RWPE1 (cell line): Measurements from ENCODE around the gene NMUR2.

Source experiments
- CTCF ChIA-PET: fragments of 350-600 bp; sonication (Branson Sonifier 250); formaldehyde crosslinking; extraction: SDS; loops from one replicate; lab custom pipeline; 2021; lab: Yijun Ruan, JAX
- POLR2A ChIA-PET: fragments of 400-600 bp; formaldehyde crosslinking; extraction: SDS; loops from one replicate; lab custom pipeline; 2020; ENCODE audit warnings: antibody characterized with exemption; ENCODE audit not compliant: low non-redundant PET; lab: Yijun Ruan, JAX
- DNase-seq: peaks from one replicate; pipeline ENCODE4 v3.0.0; 2012; ENCODE audit warnings: low spot score
- H3K27ac ChIP-seq: fragments of 450-650 bp; 2 replicates; pipeline ENCODE4 v1.5.1; 2017
- TF ChIP-seq, protein P1 (sequence below): fragments of 450-650 bp; conservative IDR thresholded peaks from 2 replicates; pipeline ENCODE4 v1.5.1; 2017; ENCODE audit warnings: low read depth, mild to moderate bottlenecking

Gene NMUR2

DNA sequence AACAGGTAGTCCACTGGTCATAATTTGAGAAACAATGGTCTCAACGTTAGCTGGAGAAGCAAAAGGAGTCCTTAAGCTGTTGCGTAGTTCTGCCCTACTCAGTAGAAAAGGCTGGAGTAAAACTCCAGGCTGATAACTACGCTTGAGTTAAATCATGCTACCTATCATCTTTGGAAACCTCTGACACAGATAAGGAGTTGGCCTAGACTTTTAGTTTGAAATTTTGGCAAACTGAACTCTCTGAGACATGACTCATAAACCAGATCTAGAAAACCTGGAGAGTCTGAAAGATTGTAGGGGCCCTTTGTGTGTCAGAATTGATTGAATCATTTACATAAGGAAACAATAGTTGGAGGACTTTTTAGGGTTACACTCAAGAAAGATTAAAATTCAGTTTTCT lies 26.3 kb downstream of the NMUR2 start:
- TF ChIP-seq, protein P1, sequence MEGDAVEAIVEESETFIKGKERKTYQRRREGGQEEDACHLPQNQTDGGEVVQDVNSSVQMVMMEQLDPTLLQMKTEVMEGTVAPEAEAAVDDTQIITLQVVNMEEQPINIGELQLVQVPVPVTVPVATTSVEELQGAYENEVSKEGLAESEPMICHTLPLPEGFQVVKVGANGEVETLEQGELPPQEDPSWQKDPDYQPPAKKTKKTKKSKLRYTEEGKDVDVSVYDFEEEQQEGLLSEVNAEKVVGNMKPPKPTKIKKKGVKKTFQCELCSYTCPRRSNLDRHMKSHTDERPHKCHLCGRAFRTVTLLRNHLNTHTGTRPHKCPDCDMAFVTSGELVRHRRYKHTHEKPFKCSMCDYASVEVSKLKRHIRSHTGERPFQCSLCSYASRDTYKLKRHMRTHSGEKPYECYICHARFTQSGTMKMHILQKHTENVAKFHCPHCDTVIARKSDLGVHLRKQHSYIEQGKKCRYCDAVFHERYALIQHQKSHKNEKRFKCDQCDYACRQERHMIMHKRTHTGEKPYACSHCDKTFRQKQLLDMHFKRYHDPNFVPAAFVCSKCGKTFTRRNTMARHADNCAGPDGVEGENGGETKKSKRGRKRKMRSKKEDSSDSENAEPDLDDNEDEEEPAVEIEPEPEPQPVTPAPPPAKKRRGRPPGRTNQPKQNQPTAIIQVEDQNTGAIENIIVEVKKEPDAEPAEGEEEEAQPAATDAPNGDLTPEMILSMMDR, result no peak
- DNase-seq, result no peak
- ChIA-PET POLR2A (no interaction called here), CTCF (interaction anchor here (0.7 kb wide), 2 partner anchors 30 to 114 kb away, joined by 3 to 4 read pairs; no protein-coding TSS in a partner anchor)
- H3K27ac ChIP-seq, result no peak overlapping the region

DNA sequence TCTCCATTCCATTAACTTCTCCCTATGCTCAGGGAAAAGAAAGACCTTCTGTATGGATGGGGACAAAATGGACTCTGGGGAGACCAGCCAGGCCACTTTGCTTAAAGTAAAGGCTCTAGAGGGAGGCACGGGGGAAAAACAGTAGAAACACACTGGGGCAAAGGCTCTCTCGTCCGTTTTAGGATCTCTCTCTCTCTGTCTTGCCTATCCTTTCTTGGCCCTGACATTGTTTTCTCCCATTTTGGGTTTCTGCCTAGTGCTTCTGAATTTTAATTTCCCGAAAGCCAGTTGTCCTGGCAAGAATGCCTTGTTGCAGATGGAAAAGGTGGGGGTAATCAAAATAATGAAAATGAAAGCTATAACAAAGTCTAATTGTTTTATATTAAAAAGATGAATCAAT lies 28.2 kb downstream of the NMUR2 start:
- TF ChIP-seq, protein P1, result no peak
- ChIA-PET CTCF (interaction anchor here (1.0 kb wide), 2 partner anchors 27 to 128 kb away, joined by 3 read pairs; no protein-coding TSS in a partner anchor), POLR2A (no interaction called here)
- DNase-seq, result no peak
- no peak overlapping the region for H3K27ac ChIP-seq

DNA sequence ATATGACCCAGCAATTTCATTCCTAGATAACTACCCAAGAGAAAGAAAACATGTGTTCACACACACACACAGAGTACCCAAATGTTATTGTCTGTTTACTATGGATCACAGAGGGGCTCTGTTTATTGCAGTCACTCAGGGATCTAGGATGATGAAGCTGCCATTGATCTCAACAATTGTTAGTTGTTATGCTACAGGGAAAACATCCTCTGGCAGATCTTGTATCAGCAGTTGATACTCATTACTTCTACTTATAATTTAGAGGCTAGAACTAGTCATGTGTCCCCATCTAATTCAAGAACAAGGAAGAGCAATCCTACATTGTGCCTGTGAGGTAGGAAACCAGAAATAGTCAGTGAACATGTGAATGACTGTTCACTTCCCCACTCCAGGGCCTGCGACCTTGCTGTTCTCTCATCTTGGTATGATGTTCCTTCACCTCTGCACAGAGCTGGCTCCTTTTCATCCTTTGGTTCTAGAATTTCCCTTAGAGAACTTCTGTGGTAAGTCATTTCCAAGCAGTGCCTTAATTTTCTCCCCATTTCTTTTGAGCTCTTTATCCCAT lies 30.3 kb downstream of the NMUR2 start:
- no peak for DNase-seq
- CTCF ChIA-PET, result no interaction called here
- TF ChIP-seq, protein P1, result no peak
- no peak overlapping the region for H3K27ac ChIP-seq
- POLR2A ChIA-PET, result no interaction called here

DNA sequence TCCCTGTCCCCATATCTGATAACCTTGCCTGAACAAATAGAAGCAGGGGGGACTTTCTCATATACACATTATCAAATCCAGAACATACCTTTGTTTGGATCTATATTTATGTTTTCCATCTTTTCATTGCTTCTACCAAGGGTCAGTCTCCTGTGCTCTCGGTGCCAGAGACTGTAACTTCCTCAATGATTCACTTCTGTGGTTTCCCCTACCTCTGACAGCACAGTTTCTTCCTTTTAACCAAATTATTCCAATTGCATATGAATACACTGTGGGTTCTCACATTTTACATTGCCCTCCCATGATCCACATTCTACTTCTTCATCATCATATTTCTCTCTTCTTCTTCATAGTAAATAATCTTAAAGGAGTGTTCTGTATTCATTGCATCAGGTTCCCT lies 32.2 kb downstream of the NMUR2 start:
- H3K27ac ChIP-seq, result no peak overlapping the region
- TF ChIP-seq, protein P1, result no peak
- DNase-seq, result no peak
- CTCF ChIA-PET, result no interaction called here
- POLR2A ChIA-PET, result no interaction called here

DNA sequence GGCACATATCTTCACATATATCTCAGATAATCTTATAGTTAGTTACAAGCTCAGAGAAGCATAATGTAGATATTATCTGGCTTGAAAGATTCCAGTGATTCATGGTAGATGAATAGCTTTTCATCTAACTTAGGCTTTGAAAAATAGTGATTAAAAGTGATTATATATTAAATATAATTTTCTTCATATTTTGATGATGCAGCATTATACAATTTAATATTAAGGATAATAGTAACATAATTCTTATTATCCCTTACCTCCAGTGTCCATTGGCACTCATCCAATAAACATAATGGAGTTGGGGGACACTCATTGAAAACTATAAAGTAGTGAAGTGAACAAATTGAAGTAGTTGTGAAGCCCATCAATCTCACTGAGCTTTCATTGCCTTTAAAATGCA lies 35.8 kb downstream of the NMUR2 start:
- CTCF ChIA-PET, result interaction anchor here (0.7 kb wide), 1 partner anchor 349 kb away, joined by 3 read pairs; no protein-coding TSS in a partner anchor
- no peak for DNase-seq
- no peak overlapping the region for H3K27ac ChIP-seq
- TF ChIP-seq, protein P1, result no peak
- POLR2A ChIA-PET, result no interaction called here

DNA sequence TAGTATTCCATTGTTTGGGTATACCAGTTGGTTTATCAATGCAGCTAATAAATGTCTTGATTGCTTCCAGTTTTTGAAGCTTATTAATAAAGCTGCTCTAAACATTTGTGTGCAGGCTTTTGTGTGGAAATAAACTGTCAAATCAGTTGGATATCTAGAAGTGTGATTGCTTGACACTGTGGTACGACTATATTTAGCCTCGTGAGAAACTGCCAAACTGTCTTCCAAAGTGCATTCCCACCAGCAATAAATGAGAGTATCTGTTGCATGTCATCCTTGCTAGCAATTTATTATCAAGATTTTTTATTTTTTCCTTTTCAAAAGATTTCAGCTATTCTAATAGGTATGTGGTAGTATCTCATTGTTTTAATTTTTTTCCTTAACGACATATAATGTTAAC lies 37.5 kb downstream of the NMUR2 start:
- TF ChIP-seq, protein P1, result no peak
- DNase-seq, result no peak
- CTCF ChIA-PET, result interaction anchor here (0.6 to 0.7 kb wide), 3 partner anchors 31 to 1051 kb away, joined by 3 read pairs; no protein-coding TSS in a partner anchor
- POLR2A ChIA-PET, result no interaction called here
- no peak overlapping the region for H3K27ac ChIP-seq
